Stimulated activated CD8-positive, alpha-beta memory T cell treated with anti-CD3 and anti-CD28 coated beads, Interleukin-15, amount 100 ng/mL, for 4 hours (primary cell): Measurements from ENCODE around the gene SLC38A2.

Experiments
- DNase-seq, 2 donors: peaks; one replicate each; pipeline ENCODE4 v3.0.0-alpha.2; 2020; ENCODE audit warnings: low read depth in 2 of 2

Gene SLC38A2

GRCh38 chr12:46395388-46395787 is 22.8 kb upstream of the SLC38A2 start:
- DNase-seq, result no peak

GRCh38 chr12:46391630-46392029 is 19.1 kb upstream of the SLC38A2 start:
- DNase-seq, result no peak

- no peak for DNase-seq
Observed at GRCh38 chr12:46390881-46391280, 18.3 kb upstream of the SLC38A2 start.

GRCh38 chr12:46390304-46390703 is 17.7 kb upstream of the SLC38A2 start:
- DNase-seq, result no peak

GRCh38 chr12:46389031-46389616 is 16.6 kb upstream of the SLC38A2 start:
- no peak for DNase-seq

- DNase-seq, result no peak
Observed at GRCh38 chr12:46388427-46389021, 16.0 kb upstream of the SLC38A2 start.

GRCh38 chr12:46387670-46388069 is 15.1 kb upstream of the SLC38A2 start:
- no peak for DNase-seq

GRCh38 chr12:46386877-46387629 is 14.5 kb upstream of the SLC38A2 start:
- no peak for DNase-seq

- DNase-seq, result no peak
Observed at GRCh38 chr12:46386360-46386867, 13.8 kb upstream of the SLC38A2 start.

- DNase-seq, result no peak
Observed at GRCh38 chr12:46385438-46385837, 12.9 kb upstream of the SLC38A2 start.

GRCh38 chr12:46384451-46385309 is 12.1 kb upstream of the SLC38A2 start:
- DNase-seq, result no peak

- peak; percentile 40 to 55 for DNase-seq
Observed at GRCh38 chr12:46383654-46384450, 11.3 kb upstream of the SLC38A2 start.

GRCh38 chr12:46382964-46383653 is 10.5 kb upstream of the SLC38A2 start:
- peak; percentile 90 to 93 for DNase-seq

GRCh38 chr12:46382408-46382963 is 9.9 kb upstream of the SLC38A2 start:
- no peak for DNase-seq

GRCh38 chr12:46380881-46381280 is 8.3 kb upstream of the SLC38A2 start:
- no peak for DNase-seq

- no peak for DNase-seq
Observed at GRCh38 chr12:46380022-46380796, 7.6 kb upstream of the SLC38A2 start.

- no peak for DNase-seq
Observed at GRCh38 chr12:46379352-46379751, 6.8 kb upstream of the SLC38A2 start.

- DNase-seq, result no peak
Observed at GRCh38 chr12:46378530-46378929, 6.0 kb upstream of the SLC38A2 start.

- no peak for DNase-seq
Observed at GRCh38 chr12:46377678-46378077, 5.1 kb upstream of the SLC38A2 start.
